ENCODE measurements around the gene PDCD1. TPM values are rescaled to one million over a fixed set of nuclear protein-coding genes. Genes with fewer than 3 reads are reported as not detected.

Gene PDCD1
- total RNA-seq, 2 donors from 2014 or later, result 13.1 to 77.6 TPM

- H3K36me3 Mint-ChIP-seq (ENCODE audit: low read depth), result peaks cover 28% of the 10 kb centered on the region
- H3K9me3 Mint-ChIP-seq, result no peaks in the 10 kb centered on the region
- peaks cover 13% of the 10 kb centered on the region for H3K4me1 Mint-ChIP-seq
- ATAC-seq (replicated peaks), result no peak
- H3K4me3 Mint-ChIP-seq, result no peak overlapping the region
- no peak overlapping the region for H3K27ac Mint-ChIP-seq
- no peaks in the 10 kb centered on the region for H3K27me3 Mint-ChIP-seq
Observed at GRCh38 chr2:241890524-241891235, 32.0 kb upstream of the PDCD1 start.

GRCh38 chr2:241888641-241889040 lies 29.9 kb upstream of the PDCD1 start:
- H3K4me1 Mint-ChIP-seq, result peaks cover 18% of the 10 kb centered on the region
- ATAC-seq (replicated peaks), result no peak
- no peak overlapping the region for H3K4me3 Mint-ChIP-seq
- H3K9me3 Mint-ChIP-seq, result no peaks in the 10 kb centered on the region
- no peak overlapping the region for H3K27ac Mint-ChIP-seq
- H3K27me3 Mint-ChIP-seq, result no peaks in the 10 kb centered on the region
- H3K36me3 Mint-ChIP-seq (ENCODE audit: low read depth), result peaks cover 36% of the 10 kb centered on the region

GRCh38 chr2:241887806-241888522 lies 29.3 kb upstream of the PDCD1 start:
- H3K36me3 Mint-ChIP-seq (ENCODE audit: low read depth), result peaks cover 36% of the 10 kb centered on the region
- H3K4me1 Mint-ChIP-seq, result peaks cover 20% of the 10 kb centered on the region
- no peaks in the 10 kb centered on the region for H3K9me3 Mint-ChIP-seq
- H3K4me3 Mint-ChIP-seq, result no peak overlapping the region
- ATAC-seq (replicated peaks), result no peak
- H3K27ac Mint-ChIP-seq, result peak overlapping the region; percentile 28
- H3K27me3 Mint-ChIP-seq, result no peaks in the 10 kb centered on the region

GRCh38 chr2:241886840-241887447 lies 28.2 kb upstream of the PDCD1 start:
- Mint-ChIP-seq H3K4me3 (no peak overlapping the region), H3K36me3 (ENCODE audit: low read depth) (peaks cover 36% of the 10 kb centered on the region), H3K9me3 (no peaks in the 10 kb centered on the region), H3K27me3 (no peaks in the 10 kb centered on the region), H3K4me1 (peaks cover 28% of the 10 kb centered on the region), H3K27ac (no peak overlapping the region)
- no peak for ATAC-seq (replicated peaks)

GRCh38 chr2:241885946-241886643 lies 27.4 kb upstream of the PDCD1 start:
- H3K27ac Mint-ChIP-seq, result no peak overlapping the region
- H3K36me3 Mint-ChIP-seq (ENCODE audit: low read depth), result peaks cover 43% of the 10 kb centered on the region
- ATAC-seq (replicated peaks), result no peak
- H3K27me3 Mint-ChIP-seq, result no peaks in the 10 kb centered on the region
- no peak overlapping the region for H3K4me3 Mint-ChIP-seq
- H3K4me1 Mint-ChIP-seq, result peaks cover 28% of the 10 kb centered on the region
- no peaks in the 10 kb centered on the region for H3K9me3 Mint-ChIP-seq

- peaks cover 32% of the 10 kb centered on the region for H3K4me1 Mint-ChIP-seq
- H3K9me3 Mint-ChIP-seq, result no peaks in the 10 kb centered on the region
- no peak for ATAC-seq (replicated peaks)
- no peak overlapping the region for H3K27ac Mint-ChIP-seq
- no peak overlapping the region for H3K4me3 Mint-ChIP-seq
- peaks cover 46% of the 10 kb centered on the region for H3K36me3 Mint-ChIP-seq (ENCODE audit: low read depth)
- H3K27me3 Mint-ChIP-seq, result no peaks in the 10 kb centered on the region
Observed at GRCh38 chr2:241885291-241885945, 26.7 kb upstream of the PDCD1 start.

GRCh38 chr2:241884951-241885290 lies 26.2 kb upstream of the PDCD1 start:
- peaks cover 32% of the 10 kb centered on the region for H3K4me1 Mint-ChIP-seq
- no peaks in the 10 kb centered on the region for H3K9me3 Mint-ChIP-seq
- ATAC-seq (replicated peaks), result no peak
- H3K27me3 Mint-ChIP-seq, result no peaks in the 10 kb centered on the region
- no peak overlapping the region for H3K4me3 Mint-ChIP-seq
- H3K36me3 Mint-ChIP-seq (ENCODE audit: low read depth), result peaks cover 41% of the 10 kb centered on the region
- H3K27ac Mint-ChIP-seq, result no peak overlapping the region

GRCh38 chr2:241882091-241882625 lies 23.5 kb upstream of the PDCD1 start:
- Mint-ChIP-seq H3K9me3 (no peaks in the 10 kb centered on the region), H3K27me3 (no peaks in the 10 kb centered on the region), H3K27ac (peak overlapping the region; percentile 96), H3K4me1 (peaks cover 19% of the 10 kb centered on the region), H3K4me3 (peak overlapping the region; percentile 97), H3K36me3 (ENCODE audit: low read depth) (peaks cover 32% of the 10 kb centered on the region)
- ATAC-seq (replicated peaks), result peak; percentile 41

- Mint-ChIP-seq H3K27me3 (no peaks in the 10 kb centered on the region), H3K36me3 (ENCODE audit: low read depth) (peaks cover 19% of the 10 kb centered on the region), H3K9me3 (no peaks in the 10 kb centered on the region), H3K4me3 (peak overlapping the region; percentile 97), H3K4me1 (peaks cover 19% of the 10 kb centered on the region), H3K27ac (peak overlapping the region; percentile 96)
- no peak for ATAC-seq (replicated peaks)
Observed at GRCh38 chr2:241880311-241881073, 21.8 kb upstream of the PDCD1 start.

GRCh38 chr2:241879326-241879725 lies 20.6 kb upstream of the PDCD1 start:
- no peaks in the 10 kb centered on the region for H3K9me3 Mint-ChIP-seq
- no peaks in the 10 kb centered on the region for H3K27me3 Mint-ChIP-seq
- H3K4me3 Mint-ChIP-seq, result peak overlapping the region; percentile 97
- peaks cover 15% of the 10 kb centered on the region for H3K36me3 Mint-ChIP-seq (ENCODE audit: low read depth)
- ATAC-seq (replicated peaks), result no peak
- peaks cover 16% of the 10 kb centered on the region for H3K4me1 Mint-ChIP-seq
- no peak overlapping the region for H3K27ac Mint-ChIP-seq

GRCh38 chr2:241877989-241878970 lies 19.6 kb upstream of the PDCD1 start:
- H3K4me1 Mint-ChIP-seq, result peaks cover 14% of the 10 kb centered on the region
- H3K4me3 Mint-ChIP-seq, result peak overlapping the region; percentile 10
- peak; percentile 18 for ATAC-seq (replicated peaks)
- no peaks in the 10 kb centered on the region for H3K9me3 Mint-ChIP-seq
- no peaks in the 10 kb centered on the region for H3K27me3 Mint-ChIP-seq
- peaks cover 10% of the 10 kb centered on the region for H3K36me3 Mint-ChIP-seq (ENCODE audit: low read depth)
- no peak overlapping the region for H3K27ac Mint-ChIP-seq

GRCh38 chr2:241877197-241877685 lies 18.5 kb upstream of the PDCD1 start:
- H3K4me3 Mint-ChIP-seq, result no peak overlapping the region
- peaks cover 4% of the 10 kb centered on the region for H3K4me1 Mint-ChIP-seq
- no peak for ATAC-seq (replicated peaks)
- no peaks in the 10 kb centered on the region for H3K9me3 Mint-ChIP-seq
- H3K27ac Mint-ChIP-seq, result no peak overlapping the region
- peaks cover 10% of the 10 kb centered on the region for H3K36me3 Mint-ChIP-seq (ENCODE audit: low read depth)
- no peaks in the 10 kb centered on the region for H3K27me3 Mint-ChIP-seq

All from activated T-helper 17 cell treated with anti-CD3 and anti-CD28 coated beads, Interleukin-2, amount 50 U/mL, for 72 hours (primary cell).